Activated CD4-positive, alpha-beta memory T cell treated with anti-CD3 and anti-CD28 coated beads for 36 hours (primary cell): ENCODE data around the gene GRM7. TPM values are rescaled to one million over a fixed set of nuclear protein-coding genes. Genes with fewer than 3 reads are reported as not detected.

Experiments used
- CTCF ChIA-PET: fragments of 350-600 bp; sonication (Branson Sonifier 250); formaldehyde crosslinking; loops from one replicate; lab custom pipeline; 2021; ENCODE audit warnings: antibody characterized with exemption, inconsistent platforms; lab: Charles Lee
- POLR2A ChIA-PET: fragments of 350-600 bp; sonication (Branson Sonifier 250); formaldehyde crosslinking; loops from one replicate; lab custom pipeline; 2021; ENCODE audit warnings: antibody characterized with exemption; lab: Charles Lee
- DNase-seq: peaks from one replicate; pipeline ENCODE4 v3.0.0-alpha.2; 2020
- H3K27ac Mint-ChIP-seq: one replicate; pipeline ENCODE4 v1.8.0; 2021; ENCODE audit warnings: mixed read lengths
- H3K27me3 Mint-ChIP-seq: one replicate; pipeline ENCODE4 v1.8.0; 2021; ENCODE audit warnings: mixed read lengths
- H3K36me3 Mint-ChIP-seq: one replicate; pipeline ENCODE4 v1.8.0; 2021; ENCODE audit warnings: mixed read lengths
- H3K4me1 Mint-ChIP-seq: one replicate; pipeline ENCODE4 v1.8.0; 2021; ENCODE audit warnings: low read depth, mixed read lengths
- H3K4me3 Mint-ChIP-seq: one replicate; pipeline ENCODE4 v1.8.0; 2021; ENCODE audit warnings: mild to moderate bottlenecking, mixed read lengths
- H3K9me3 Mint-ChIP-seq: one replicate; pipeline ENCODE4 v1.8.0; 2021; ENCODE audit warnings: mixed read lengths
- intact Hi-C: fragments of 100-400 bp; cut with micrococcal nuclease; formaldehyde crosslinking; loops from one replicate; pipeline ENCODE4 v1.15.1; 2023
- total RNA-seq, 2 experiments: library from RNA; stranded (reverse); gene quantifications; one replicate each; pipeline ENCODE4 v1.2.3, GENCODE V29; 2021

GRM7 gene
- total RNA-seq, 2 experiments from 2014 or later, result not detected

GRCh38 chr3:7292362-7292761 is 431.4 kb downstream of the GRM7 start:
- no peak for DNase-seq
- Mint-ChIP-seq H3K4me3 (no peak overlapping the region), H3K27me3 (no peaks in the 10 kb centered on the region), H3K4me1 (peaks cover 2% of the 10 kb centered on the region), H3K27ac (no peak overlapping the region), H3K36me3 (no peaks in the 10 kb centered on the region), H3K9me3 (no peaks in the 10 kb centered on the region)
- intact Hi-C loops, result no loop called here
- ChIA-PET POLR2A (no interaction called here), CTCF (no interaction called here)

GRCh38 chr3:7293286-7293685 is 432.4 kb downstream of the GRM7 start:
- intact Hi-C loops, result no loop called here
- H3K27me3 Mint-ChIP-seq, result no peaks in the 10 kb centered on the region
- ChIA-PET CTCF (no interaction called here), POLR2A (no interaction called here)
- peaks cover 2% of the 10 kb centered on the region for H3K4me1 Mint-ChIP-seq
- DNase-seq, result no peak
- H3K9me3 Mint-ChIP-seq, result no peaks in the 10 kb centered on the region
- H3K27ac Mint-ChIP-seq, result no peak overlapping the region
- no peaks in the 10 kb centered on the region for H3K36me3 Mint-ChIP-seq
- H3K4me3 Mint-ChIP-seq, result no peak overlapping the region

- intact Hi-C loops, result no loop called here
- Mint-ChIP-seq H3K27me3 (no peaks in the 10 kb centered on the region), H3K9me3 (peaks cover 7% of the 10 kb centered on the region), H3K4me1 (no peaks in the 10 kb centered on the region), H3K4me3 (no peak overlapping the region), H3K36me3 (no peaks in the 10 kb centered on the region), H3K27ac (no peak overlapping the region)
- CTCF ChIA-PET, result no interaction called here
- no peak for DNase-seq
- POLR2A ChIA-PET, result no interaction called here
These were observed 444.6 kb downstream of the GRM7 start for GRCh38 chr3:7305561-7305960.

- Mint-ChIP-seq H3K9me3 (peaks cover 7% of the 10 kb centered on the region), H3K27ac (no peak overlapping the region), H3K36me3 (no peaks in the 10 kb centered on the region), H3K4me3 (no peak overlapping the region), H3K4me1 (no peaks in the 10 kb centered on the region), H3K27me3 (no peaks in the 10 kb centered on the region)
- intact Hi-C loops, result no loop called here
- ChIA-PET POLR2A (no interaction called here), CTCF (no interaction called here)
- no peak for DNase-seq
These were observed 446.0 kb downstream of the GRM7 start for GRCh38 chr3:7306901-7307300.

- H3K9me3 Mint-ChIP-seq, result peaks cover 7% of the 10 kb centered on the region
- POLR2A ChIA-PET, result no interaction called here
- H3K27me3 Mint-ChIP-seq, result no peaks in the 10 kb centered on the region
- no peak overlapping the region for H3K4me3 Mint-ChIP-seq
- H3K36me3 Mint-ChIP-seq, result no peaks in the 10 kb centered on the region
- H3K27ac Mint-ChIP-seq, result no peak overlapping the region
- DNase-seq, result no peak
- H3K4me1 Mint-ChIP-seq, result no peaks in the 10 kb centered on the region
- intact Hi-C loops, result no loop called here
- CTCF ChIA-PET, result no interaction called here
These were observed 446.5 kb downstream of the GRM7 start for GRCh38 chr3:7307410-7307809.

GRCh38 chr3:7309641-7310102 is 448.8 kb downstream of the GRM7 start:
- no peaks in the 10 kb centered on the region for H3K27me3 Mint-ChIP-seq

GRCh38 chr3:7315037-7315436 is 454.1 kb downstream of the GRM7 start:
- H3K4me1 Mint-ChIP-seq, result no peaks in the 10 kb centered on the region
- H3K27me3 Mint-ChIP-seq, result no peaks in the 10 kb centered on the region
- H3K9me3 Mint-ChIP-seq, result no peaks in the 10 kb centered on the region
- intact Hi-C loops, result no loop called here
- H3K36me3 Mint-ChIP-seq, result no peaks in the 10 kb centered on the region
- no peak for DNase-seq
- ChIA-PET CTCF (no interaction called here), POLR2A (no interaction called here)
- no peak overlapping the region for H3K4me3 Mint-ChIP-seq
- no peak overlapping the region for H3K27ac Mint-ChIP-seq

More at GRCh38 chr3:7309641-7310102, 448.8 kb downstream of the GRM7 start:
- CTCF ChIA-PET, result no interaction called here
- no peak overlapping the region for H3K4me3 Mint-ChIP-seq
- POLR2A ChIA-PET, result no interaction called here
- DNase-seq, result no peak
- H3K4me1 Mint-ChIP-seq, result no peaks in the 10 kb centered on the region
- no peak overlapping the region for H3K27ac Mint-ChIP-seq
- intact Hi-C loops, result no loop called here
- no peaks in the 10 kb centered on the region for H3K36me3 Mint-ChIP-seq
- peaks cover 3% of the 10 kb centered on the region for H3K9me3 Mint-ChIP-seq

- no peak for DNase-seq
- intact Hi-C loops, result no loop called here
- no peaks in the 10 kb centered on the region for H3K36me3 Mint-ChIP-seq
- H3K4me1 Mint-ChIP-seq, result no peaks in the 10 kb centered on the region
- POLR2A ChIA-PET, result no interaction called here
- no peak overlapping the region for H3K4me3 Mint-ChIP-seq
- H3K9me3 Mint-ChIP-seq, result peaks cover 6% of the 10 kb centered on the region
- no peaks in the 10 kb centered on the region for H3K27me3 Mint-ChIP-seq
- CTCF ChIA-PET, result no interaction called here
- no peak overlapping the region for H3K27ac Mint-ChIP-seq
These were observed 462.2 kb downstream of the GRM7 start for GRCh38 chr3:7322957-7323669.

GRCh38 chr3:7328339-7328738 is 467.4 kb downstream of the GRM7 start:
- no peak overlapping the region for H3K4me3 Mint-ChIP-seq
- intact Hi-C loops, result no loop called here
- DNase-seq, result no peak
- H3K27ac Mint-ChIP-seq, result no peak overlapping the region
- POLR2A ChIA-PET, result no interaction called here
- H3K27me3 Mint-ChIP-seq, result no peaks in the 10 kb centered on the region
- CTCF ChIA-PET, result no interaction called here
- H3K9me3 Mint-ChIP-seq, result peaks cover 6% of the 10 kb centered on the region
- no peaks in the 10 kb centered on the region for H3K4me1 Mint-ChIP-seq
- no peaks in the 10 kb centered on the region for H3K36me3 Mint-ChIP-seq

GRCh38 chr3:7332696-7333095 is 471.8 kb downstream of the GRM7 start:
- ChIA-PET POLR2A (no interaction called here), CTCF (no interaction called here)
- intact Hi-C loops, result no loop called here
- H3K27ac Mint-ChIP-seq, result no peak overlapping the region
- H3K36me3 Mint-ChIP-seq, result no peaks in the 10 kb centered on the region
- DNase-seq, result no peak
- peaks cover 5% of the 10 kb centered on the region for H3K9me3 Mint-ChIP-seq
- H3K4me1 Mint-ChIP-seq, result no peaks in the 10 kb centered on the region
- H3K27me3 Mint-ChIP-seq, result no peaks in the 10 kb centered on the region
- no peak overlapping the region for H3K4me3 Mint-ChIP-seq

GRCh38 chr3:7333125-7333524 is 472.2 kb downstream of the GRM7 start:
- POLR2A ChIA-PET, result no interaction called here
- Mint-ChIP-seq H3K4me1 (no peaks in the 10 kb centered on the region), H3K27me3 (no peaks in the 10 kb centered on the region), H3K27ac (no peak overlapping the region), H3K4me3 (no peak overlapping the region), H3K36me3 (no peaks in the 10 kb centered on the region), H3K9me3 (peaks cover 7% of the 10 kb centered on the region)
- DNase-seq, result no peak
- intact Hi-C loops, result no loop called here
- CTCF ChIA-PET, result no interaction called here

GRCh38 chr3:7340795-7341194 is 479.9 kb downstream of the GRM7 start:
- no peaks in the 10 kb centered on the region for H3K27me3 Mint-ChIP-seq
- no peaks in the 10 kb centered on the region for H3K36me3 Mint-ChIP-seq
- DNase-seq, result no peak
- ChIA-PET CTCF (no interaction called here), POLR2A (no interaction called here)
- no peak overlapping the region for H3K27ac Mint-ChIP-seq
- H3K4me1 Mint-ChIP-seq, result no peaks in the 10 kb centered on the region
- no peak overlapping the region for H3K4me3 Mint-ChIP-seq
- intact Hi-C loops, result no loop called here
- peaks cover 9% of the 10 kb centered on the region for H3K9me3 Mint-ChIP-seq

GRCh38 chr3:7346364-7346763 is 485.4 kb downstream of the GRM7 start:
- POLR2A ChIA-PET, result no interaction called here
- Mint-ChIP-seq H3K9me3 (no peaks in the 10 kb centered on the region), H3K4me1 (no peaks in the 10 kb centered on the region), H3K36me3 (no peaks in the 10 kb centered on the region), H3K27ac (no peak overlapping the region), H3K27me3 (no peaks in the 10 kb centered on the region), H3K4me3 (no peak overlapping the region)
- intact Hi-C loops, result no loop called here
- CTCF ChIA-PET, result no interaction called here
- no peak for DNase-seq
